ENCODE results near the gene NRG3.
A peak's percentile ranks its signal among the peaks of the same experiment; 100 is the strongest.

Gene NRG3

GRCh38 chr10:82234173-82234572 is 359.2 kb downstream of the NRG3 start:
- DNase-seq = no peak

- DNase-seq = no peak
These were observed 361.2 kb downstream of the NRG3 start for GRCh38 chr10:82236084-82236731.

DNA sequence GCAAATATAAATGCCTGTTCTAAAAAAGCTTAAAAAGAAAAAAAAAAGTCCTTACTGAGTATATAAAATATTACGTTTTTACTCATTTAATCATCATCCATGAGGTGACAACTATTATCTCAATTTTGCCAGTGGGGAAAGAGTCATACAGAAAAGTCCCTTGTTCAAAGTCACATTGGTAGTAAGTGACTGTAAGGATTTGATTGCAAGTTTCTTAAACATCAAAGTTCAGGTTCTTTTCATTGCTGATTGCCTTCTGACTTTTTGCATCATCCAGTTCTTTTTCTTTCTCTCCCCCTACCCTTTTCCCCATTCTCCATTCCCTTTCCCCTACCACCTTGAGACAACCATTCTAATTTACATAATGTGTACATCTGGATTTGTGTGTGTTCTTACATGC is 363.3 kb downstream of the NRG3 start:
- DNase-seq = no peak

GRCh38 chr10:82240408-82240807 is 365.4 kb downstream of the NRG3 start:
- no peak for DNase-seq

GRCh38 chr10:82242778-82243177 is 367.8 kb downstream of the NRG3 start:
- no peak for DNase-seq

GRCh38 chr10:82245157-82245556 is 370.2 kb downstream of the NRG3 start:
- no peak for DNase-seq

- DNase-seq = no peak
These were observed 371.0 kb downstream of the NRG3 start for GRCh38 chr10:82245906-82246560.

DNA sequence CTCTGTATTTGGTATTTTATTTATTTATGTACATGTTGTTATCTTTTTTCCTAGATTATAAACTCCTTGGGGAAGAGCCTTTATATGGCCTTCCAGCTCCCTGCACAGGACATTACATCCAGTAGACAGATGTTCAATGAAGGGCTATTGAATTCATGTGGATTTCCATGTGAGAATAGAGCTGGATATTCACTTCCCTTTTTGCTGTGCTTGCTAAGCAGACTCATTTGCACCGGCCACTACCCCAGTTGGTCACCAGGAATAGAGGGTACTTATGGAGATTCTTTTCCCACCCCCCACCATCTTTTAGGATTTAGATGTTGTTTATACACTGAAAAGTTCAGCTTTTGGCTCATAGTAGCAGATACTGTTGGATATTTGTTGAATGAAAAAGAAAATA is 374.1 kb downstream of the NRG3 start:
- no peak for DNase-seq

DNA sequence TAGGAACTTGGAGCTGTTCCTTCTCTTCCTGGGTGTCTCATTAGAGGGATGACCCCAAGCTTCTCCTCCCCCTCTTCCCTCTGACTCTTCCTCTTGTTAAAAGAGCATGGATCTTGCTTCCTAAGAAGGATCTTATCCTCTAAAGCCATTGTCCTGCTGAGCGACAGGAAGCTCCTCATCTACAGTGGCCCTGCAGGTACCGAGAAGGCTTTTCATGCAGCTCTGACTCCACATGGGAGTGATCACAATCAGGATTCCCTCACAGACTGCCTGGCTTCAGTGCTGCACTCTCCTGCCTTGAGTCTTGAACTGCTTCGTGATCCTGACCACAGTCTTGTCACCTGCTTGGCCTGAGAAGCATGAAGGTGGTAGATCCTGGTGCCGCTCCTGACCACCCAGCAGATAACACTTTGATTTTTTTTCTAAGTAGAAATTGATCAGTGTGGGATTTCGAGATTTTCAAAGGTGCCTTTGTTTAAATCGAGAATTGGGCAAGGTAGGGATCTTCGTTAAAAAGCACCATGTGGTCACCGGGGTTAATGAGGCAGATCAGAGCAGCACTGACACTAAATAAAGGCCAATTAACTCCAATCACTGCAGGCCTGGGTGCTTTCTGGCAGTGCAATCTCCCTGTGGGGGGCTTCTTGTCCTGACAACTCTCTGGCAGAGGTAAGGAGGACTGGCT is 376.4 kb downstream of the NRG3 start:
- no peak for DNase-seq

DNA sequence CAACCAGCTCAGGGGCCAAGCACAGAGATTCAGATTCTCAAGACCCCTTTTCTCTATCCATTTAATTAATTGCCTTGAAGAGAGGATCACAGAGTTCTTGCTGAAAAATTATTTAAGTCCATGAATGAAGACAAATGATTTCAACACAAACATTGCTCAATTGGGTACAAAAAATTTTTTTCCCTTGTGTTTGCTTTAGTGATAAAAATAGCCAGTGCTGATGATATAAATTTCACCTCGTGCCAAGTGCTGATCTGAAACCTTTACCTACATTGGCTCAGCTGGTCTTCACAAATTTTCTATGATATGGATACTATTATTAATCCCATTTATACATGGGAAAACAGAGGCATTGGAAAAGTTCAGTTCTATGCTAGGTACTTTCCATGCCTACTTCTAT is 377.1 kb downstream of the NRG3 start:
- DNase-seq = no peak

- no peak for DNase-seq
These were observed 379.2 kb downstream of the NRG3 start for GRCh38 chr10:82254237-82254636.

DNA sequence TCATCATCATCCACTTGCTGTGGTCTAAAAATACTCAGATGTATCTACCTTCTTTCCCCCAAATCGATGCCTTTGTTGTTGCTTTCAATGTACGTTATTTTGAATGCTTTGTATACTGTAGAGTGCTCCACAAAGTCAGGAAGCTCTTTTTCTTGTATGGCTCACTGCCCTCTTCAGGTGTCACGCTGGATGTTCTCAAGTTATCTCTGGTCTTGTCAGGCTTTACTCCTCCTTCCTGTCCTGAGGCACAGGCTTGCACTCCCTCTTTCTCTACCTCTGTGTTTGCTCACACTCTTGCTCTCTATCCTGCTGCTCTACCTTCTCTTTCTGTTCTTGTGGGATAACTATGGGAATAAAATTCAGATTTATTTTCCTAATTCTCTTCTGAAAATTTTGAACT is 381.3 kb downstream of the NRG3 start:
- peak; percentile 55 for DNase-seq

GRCh38 chr10:82266438-82266837 is 391.4 kb downstream of the NRG3 start:
- DNase-seq = no peak

DNA sequence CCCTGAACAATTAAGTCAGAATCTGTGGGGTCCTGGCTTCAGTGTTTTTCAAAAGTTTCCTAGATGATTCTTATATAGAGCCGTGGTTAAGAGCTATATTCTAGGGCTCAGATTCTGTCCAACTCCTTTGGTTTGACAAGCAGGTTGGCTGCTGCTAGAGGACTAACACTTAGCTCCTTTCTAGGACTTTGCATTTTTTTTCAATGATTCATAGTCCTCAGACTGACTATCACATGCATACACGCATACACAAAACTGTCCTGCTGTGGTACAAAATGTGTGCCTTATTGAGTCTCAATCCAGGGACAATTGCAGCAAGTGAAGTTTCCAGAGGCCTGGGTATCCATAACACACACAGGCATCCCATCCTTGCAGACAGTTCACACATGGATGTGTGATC is 392.0 kb downstream of the NRG3 start:
- no peak for DNase-seq

GRCh38 chr10:82267465-82267864 is 392.5 kb downstream of the NRG3 start:
- no peak for DNase-seq

DNA sequence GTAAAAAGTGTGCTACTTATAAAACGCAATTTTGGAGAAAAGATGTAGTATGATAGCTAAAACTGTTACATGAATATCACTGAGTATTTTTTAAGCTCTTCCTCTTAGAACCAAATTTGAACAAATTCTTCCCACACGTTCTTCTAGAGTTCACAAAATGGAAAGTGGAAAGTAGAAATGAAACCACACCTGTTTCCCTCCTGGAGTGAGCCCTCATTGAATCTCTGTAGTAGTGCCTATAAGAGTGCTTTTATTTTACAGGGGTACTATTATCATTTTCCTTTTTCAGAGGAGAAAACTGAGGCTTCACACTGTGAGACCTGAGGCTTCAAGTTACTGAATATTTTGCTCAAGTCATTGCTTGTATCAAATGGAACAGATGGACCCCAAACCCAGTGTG is 393.0 kb downstream of the NRG3 start:
- DNase-seq = no peak

DNA sequence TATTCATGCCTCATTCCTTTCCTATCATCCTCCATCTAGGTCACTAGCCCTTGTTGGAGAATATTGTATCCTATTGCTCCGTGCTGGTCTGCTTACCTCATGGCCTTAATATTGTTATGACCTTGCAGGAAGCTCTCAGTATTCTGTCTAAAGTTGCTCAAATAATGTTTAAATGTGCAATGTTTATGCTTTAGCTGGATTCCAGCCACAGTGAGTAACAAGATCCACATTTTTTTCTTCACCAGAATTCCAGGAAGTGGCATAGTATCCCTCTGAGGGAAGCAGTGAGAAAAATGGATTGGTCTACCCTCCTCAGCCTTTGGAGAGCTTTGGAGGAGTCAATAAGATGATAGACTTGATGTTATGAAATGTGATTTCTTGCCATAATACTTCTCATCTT is 402.6 kb downstream of the NRG3 start:
- DNase-seq = no peak

DNA sequence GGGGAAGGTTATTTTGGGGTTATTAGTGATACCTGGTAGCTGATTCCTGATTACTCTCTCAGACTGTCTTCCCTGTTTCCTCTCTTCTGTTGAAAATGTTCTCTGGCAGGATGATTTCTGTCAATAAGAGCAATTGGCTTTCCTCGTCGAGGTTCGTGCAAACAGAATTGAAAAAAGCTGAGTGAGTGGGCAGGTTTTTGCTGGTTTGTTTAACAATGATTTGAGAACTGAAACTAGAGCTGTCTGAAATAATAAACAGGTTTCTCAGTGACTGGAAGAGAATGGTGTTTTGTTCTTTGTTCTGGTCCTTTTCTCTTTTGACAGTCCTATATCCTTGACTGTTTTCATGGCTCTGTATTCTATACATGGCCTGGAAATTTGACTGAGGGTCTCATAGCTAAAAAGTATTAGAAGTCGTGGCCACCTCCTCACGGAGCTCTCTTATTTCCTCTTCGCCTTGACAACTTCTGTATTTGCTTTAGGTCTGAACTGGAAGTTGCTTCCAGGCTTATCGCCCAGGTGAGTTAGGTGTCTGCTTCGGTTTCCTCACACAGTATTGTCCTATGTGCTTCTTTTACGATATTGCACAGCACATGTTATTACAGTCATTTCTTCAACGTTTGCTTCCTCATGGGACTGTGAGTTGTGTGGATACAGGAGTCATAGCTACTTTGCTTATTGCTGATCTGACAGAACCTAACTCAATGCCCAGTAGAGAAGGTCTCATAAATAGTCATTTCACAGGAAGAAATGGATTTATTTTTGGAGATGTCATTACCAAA is 403.6 kb downstream of the NRG3 start:
- DNase-seq = no peak

GRCh38 chr10:82282782-82283456 is 407.9 kb downstream of the NRG3 start:
- DNase-seq = peak; percentile 75

DNA sequence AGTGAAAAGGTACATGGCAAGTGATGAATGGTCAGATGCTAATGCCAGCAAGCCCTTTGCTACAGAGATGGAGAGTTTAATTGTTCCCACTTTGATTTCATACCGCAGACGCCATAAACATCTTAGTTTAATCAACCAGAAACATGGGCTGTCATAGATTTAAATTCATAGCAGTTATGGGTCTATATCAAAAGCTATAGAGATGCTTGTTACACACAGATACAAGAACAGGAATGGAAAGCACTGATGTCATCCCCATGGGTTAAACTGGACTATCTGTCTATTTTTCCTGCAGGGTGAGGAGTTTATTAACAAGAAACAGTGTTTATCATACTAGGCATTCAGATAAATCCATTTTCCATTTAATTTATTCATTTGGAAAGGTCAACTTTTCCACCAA is 409.2 kb downstream of the NRG3 start:
- DNase-seq = no peak

GRCh38 chr10:82288461-82288881 is 413.5 kb downstream of the NRG3 start:
- peak; percentile 58 for DNase-seq

GRCh38 chr10:82289945-82290344 is 415.0 kb downstream of the NRG3 start:
- DNase-seq = no peak

GRCh38 chr10:82294874-82295378 is 419.9 kb downstream of the NRG3 start:
- DNase-seq = no peak

Measured in islet precursor cell (in vitro differentiated cells).